ENCODE data around the gene MANBA.

DNA sequence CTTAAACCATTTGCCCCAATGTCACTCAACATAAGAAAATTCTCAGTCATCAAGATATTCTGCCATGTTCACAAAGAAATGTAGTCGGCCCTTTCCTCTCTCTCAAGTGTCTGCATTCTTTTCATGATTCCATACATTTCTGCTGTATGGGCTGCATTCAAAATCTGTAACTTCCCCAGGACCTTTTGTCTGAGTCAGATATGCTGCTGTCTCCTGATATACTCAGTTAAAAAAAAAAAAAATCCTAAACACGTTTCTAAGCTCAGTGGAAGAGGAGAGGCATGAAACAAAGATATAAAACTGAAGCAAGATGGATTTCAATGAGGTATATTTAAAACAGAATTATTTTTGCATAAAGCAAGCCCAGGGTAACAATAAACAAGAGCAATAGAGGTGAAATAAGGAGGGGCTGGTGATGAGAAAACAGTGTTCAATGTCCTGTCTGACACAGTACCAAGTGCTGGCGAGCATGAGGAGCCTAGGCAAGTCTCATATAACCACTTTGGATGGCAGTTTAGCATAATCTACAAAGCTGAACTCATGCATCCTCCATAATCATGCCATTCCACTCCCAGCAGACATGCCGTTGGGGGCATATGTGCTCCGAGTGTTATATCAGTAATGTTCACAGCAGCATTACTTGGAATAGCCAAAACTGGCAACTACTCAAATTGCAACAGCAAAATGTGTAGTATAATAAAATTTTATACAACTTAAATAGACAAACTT lies 76.7 kb downstream of the MANBA start:
- TF ChIP-seq, protein P1, sequence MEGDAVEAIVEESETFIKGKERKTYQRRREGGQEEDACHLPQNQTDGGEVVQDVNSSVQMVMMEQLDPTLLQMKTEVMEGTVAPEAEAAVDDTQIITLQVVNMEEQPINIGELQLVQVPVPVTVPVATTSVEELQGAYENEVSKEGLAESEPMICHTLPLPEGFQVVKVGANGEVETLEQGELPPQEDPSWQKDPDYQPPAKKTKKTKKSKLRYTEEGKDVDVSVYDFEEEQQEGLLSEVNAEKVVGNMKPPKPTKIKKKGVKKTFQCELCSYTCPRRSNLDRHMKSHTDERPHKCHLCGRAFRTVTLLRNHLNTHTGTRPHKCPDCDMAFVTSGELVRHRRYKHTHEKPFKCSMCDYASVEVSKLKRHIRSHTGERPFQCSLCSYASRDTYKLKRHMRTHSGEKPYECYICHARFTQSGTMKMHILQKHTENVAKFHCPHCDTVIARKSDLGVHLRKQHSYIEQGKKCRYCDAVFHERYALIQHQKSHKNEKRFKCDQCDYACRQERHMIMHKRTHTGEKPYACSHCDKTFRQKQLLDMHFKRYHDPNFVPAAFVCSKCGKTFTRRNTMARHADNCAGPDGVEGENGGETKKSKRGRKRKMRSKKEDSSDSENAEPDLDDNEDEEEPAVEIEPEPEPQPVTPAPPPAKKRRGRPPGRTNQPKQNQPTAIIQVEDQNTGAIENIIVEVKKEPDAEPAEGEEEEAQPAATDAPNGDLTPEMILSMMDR (conservative IDR thresholded peaks at IDR 0.05; ENCODE audit: low read depth, low read length): no peak
- TF ChIP-seq EZH2 (IDR thresholded peaks at IDR 0.05; ENCODE audit: borderline replicate concordance, low read depth, low read length, poor library complexity, severe bottlenecking): no peak
